T-helper 1 cell treated with Interleukin-12 subunit alpha and Interleukin-12 subunit beta and Interleukin-4 antibody, amounts not matched to agents 30 μg/mL and 1 μg/mL, for 36 hours (primary cell): ENCODE results near the gene SYNJ1.
"Not testable (repeated sequence)": the region's sequence is repeated elsewhere in the genome, so short reads cannot be mapped to it uniquely, and the experiment has no call there.

ENCODE experiments used
- H3K27ac Mint-ChIP-seq: one replicate; pipeline ENCODE4 v1.8.0; 2021; ENCODE audit warnings: mild to moderate bottlenecking, mixed read lengths
- H3K27me3 Mint-ChIP-seq: one replicate; pipeline ENCODE4 v1.8.0; 2021; ENCODE audit warnings: low read depth, mixed read lengths
- H3K36me3 Mint-ChIP-seq: one replicate; pipeline ENCODE4 v1.8.0; 2021; ENCODE audit warnings: low read depth, mixed read lengths
- H3K4me1 Mint-ChIP-seq: one replicate; pipeline ENCODE4 v1.8.0; 2021; ENCODE audit warnings: low read depth, mixed read lengths
- H3K4me3 Mint-ChIP-seq: one replicate; pipeline ENCODE4 v1.8.0; 2021; ENCODE audit warnings: mild to moderate bottlenecking, moderate library complexity, mixed read lengths
- H3K9me3 Mint-ChIP-seq: one replicate; pipeline ENCODE4 v1.8.0; 2021; ENCODE audit warnings: mixed read lengths

Gene SYNJ1

DNA sequence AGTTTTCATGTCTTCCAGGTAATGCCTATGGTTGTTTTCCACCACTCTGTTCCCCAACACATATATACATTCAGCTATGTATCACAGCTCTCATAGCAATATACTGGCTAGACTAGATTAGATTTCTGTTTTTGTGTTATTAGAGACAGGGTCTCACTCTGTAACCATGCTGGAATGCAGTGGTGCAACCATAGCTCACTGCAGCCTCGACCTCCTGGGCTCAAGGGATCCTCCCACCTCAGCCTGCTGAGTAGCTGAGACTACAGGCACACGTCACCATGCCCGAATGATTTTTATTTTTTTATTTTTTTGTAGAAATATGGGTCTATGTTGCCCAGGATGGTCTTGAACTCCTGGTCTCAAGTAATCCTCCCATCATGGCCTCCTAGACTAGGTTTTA is 37.7 kb downstream of the SYNJ1 start:
- H3K4me3 Mint-ChIP-seq = no peak overlapping the region
- no peak overlapping the region for H3K27ac Mint-ChIP-seq
- no peaks in the 10 kb centered on the region for H3K9me3 Mint-ChIP-seq
- no peaks in the 10 kb centered on the region for H3K27me3 Mint-ChIP-seq
- H3K4me1 Mint-ChIP-seq = no peaks in the 10 kb centered on the region
- peaks cover 16% of the 10 kb centered on the region for H3K36me3 Mint-ChIP-seq

DNA sequence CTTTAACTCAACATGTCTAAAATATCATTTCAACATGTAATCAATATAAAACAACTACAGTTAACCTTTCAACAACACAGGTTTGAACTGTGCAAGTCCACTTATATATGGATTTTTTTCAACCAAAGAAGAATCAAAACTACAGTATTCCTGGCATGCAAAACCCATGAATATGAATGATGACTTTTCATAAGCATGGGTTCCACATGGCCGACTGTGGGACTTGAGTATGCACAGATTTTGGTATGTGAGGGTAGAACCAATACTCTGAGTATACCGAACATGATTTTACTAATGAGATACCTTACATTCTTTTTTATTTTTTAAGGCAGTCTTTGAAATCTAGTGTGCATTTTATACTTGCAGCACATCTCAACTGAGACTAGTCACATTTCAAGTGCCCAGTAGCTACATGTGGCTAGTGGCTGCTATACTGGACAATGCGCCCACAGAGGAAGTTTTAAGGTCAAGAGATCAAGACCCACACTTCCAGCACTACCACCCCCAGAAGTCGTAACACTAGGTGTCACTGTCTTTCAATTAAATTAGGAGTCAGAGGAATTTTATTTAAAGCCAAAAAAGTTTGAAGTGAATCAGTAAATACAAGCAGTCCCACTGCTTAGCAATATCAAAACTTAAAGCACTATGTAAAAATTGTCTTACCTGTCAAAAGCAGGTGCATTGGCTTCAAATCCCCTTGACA is 40.0 kb downstream of the SYNJ1 start:
- H3K27ac Mint-ChIP-seq = no peak overlapping the region
- H3K4me3 Mint-ChIP-seq = no peak overlapping the region
- no peaks in the 10 kb centered on the region for H3K9me3 Mint-ChIP-seq
- peaks cover 19% of the 10 kb centered on the region for H3K36me3 Mint-ChIP-seq
- H3K4me1 Mint-ChIP-seq = peaks cover 2% of the 10 kb centered on the region
- H3K27me3 Mint-ChIP-seq = no peaks in the 10 kb centered on the region

DNA sequence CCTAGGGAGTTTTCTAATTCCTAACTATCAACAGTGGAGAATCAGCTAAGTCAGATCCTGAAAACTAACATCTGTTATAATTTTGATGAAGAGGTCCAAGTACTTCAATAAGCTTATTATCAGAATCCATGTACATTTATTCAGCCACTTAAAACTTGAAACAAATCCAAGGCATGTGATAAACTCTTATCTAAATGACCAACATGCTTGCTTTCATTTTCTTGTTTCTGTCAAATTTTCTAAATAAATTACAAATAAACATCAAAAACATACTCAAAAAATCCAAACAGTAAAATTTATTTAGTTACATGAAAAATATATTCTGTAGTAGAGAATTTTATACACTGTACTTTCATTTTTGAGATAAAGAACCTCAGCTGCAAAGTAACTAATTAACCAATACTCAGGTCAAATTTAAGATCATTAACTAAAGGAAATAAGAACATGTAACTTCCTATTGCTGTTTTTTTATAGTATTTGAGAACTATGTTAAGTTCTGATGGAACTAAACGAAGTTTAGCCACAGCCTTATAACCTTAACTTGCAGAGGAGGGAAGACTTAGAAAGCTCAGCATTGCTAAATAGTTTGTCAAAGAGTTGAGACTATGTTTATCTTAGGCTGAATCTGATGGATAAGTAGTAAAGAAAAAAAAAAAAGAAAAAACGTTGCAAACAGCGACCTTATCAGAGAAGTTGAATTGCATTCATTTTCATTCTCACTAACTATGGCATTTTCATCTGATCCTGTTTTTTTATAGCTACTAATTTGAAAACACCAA is 44.9 kb downstream of the SYNJ1 start:
- H3K4me1 Mint-ChIP-seq = peaks cover 2% of the 10 kb centered on the region
- H3K27ac Mint-ChIP-seq = no peak overlapping the region
- no peak overlapping the region for H3K4me3 Mint-ChIP-seq
- peaks cover 15% of the 10 kb centered on the region for H3K36me3 Mint-ChIP-seq
- no peaks in the 10 kb centered on the region for H3K9me3 Mint-ChIP-seq
- H3K27me3 Mint-ChIP-seq = no peaks in the 10 kb centered on the region

DNA sequence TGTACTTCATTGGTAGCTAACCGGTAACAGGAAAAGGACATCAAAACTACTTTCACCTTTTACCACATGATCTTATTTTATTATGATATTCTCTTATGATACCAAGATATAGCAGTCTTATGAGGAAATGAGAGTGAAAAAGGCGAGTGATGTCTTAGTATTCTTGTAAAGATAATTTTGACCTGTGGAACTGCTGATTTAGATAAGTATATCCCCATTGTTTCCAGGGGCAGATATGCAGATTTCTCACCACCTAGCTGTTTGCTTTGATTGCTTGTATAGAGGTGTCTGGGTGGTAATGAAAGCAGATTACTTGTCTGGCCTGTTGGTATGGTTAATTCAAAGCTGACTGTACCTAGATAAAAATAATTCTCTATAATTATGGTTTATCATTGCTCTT is 53.1 kb downstream of the SYNJ1 start:
- no peaks in the 10 kb centered on the region for H3K9me3 Mint-ChIP-seq
- no peak overlapping the region for H3K4me3 Mint-ChIP-seq
- H3K36me3 Mint-ChIP-seq = peaks cover 10% of the 10 kb centered on the region
- H3K27ac Mint-ChIP-seq = no peak overlapping the region
- no peaks in the 10 kb centered on the region for H3K27me3 Mint-ChIP-seq
- H3K4me1 Mint-ChIP-seq = no peaks in the 10 kb centered on the region

DNA sequence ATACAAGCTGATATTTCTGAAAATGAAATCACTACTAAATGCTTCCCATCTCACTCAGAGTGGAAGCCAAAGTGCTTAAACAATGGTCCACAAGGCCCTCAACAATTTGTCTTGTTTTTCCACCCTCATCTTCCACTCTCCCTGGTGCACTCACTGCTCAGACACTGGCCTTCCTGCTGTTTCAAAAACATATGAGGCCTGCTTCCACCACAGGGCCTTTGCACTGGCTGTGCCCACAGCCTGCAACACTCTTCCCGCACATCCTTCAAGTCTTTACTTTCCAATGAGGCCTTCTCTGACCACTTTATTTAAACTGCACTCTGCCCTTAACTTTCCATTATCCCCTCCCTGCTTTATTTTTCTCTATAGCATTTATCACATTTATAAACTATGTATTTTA is 53.8 kb downstream of the SYNJ1 start:
- H3K27ac Mint-ChIP-seq = no peak overlapping the region
- peaks cover 10% of the 10 kb centered on the region for H3K36me3 Mint-ChIP-seq
- no peaks in the 10 kb centered on the region for H3K9me3 Mint-ChIP-seq
- no peak overlapping the region for H3K4me3 Mint-ChIP-seq
- H3K27me3 Mint-ChIP-seq = no peaks in the 10 kb centered on the region
- H3K4me1 Mint-ChIP-seq = no peaks in the 10 kb centered on the region

DNA sequence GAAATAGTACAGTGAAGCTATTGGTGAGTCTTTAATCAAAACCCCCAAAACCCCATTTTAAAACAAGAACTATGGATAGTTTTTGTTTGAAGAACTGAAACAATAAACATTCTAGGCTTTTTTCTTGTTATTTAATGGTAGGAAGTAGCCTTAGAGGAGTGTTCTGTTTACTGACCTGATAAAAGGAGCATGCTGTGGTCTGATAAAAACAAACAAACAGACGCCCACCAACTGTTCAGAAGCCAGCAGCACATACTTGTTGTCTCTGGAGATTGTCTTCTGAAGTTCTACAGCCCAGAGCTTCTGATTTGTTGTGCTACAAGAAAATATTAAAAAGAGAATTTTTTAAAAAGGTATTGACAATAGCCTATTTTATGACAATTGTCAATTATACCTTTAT is 61.6 kb downstream of the SYNJ1 start:
- Mint-ChIP-seq H3K27me3 (no peaks in the 10 kb centered on the region), H3K36me3 (peaks cover 43% of the 10 kb centered on the region), H3K27ac (no peak overlapping the region), H3K4me1 (no peaks in the 10 kb centered on the region), H3K9me3 (peaks cover 25% of the 10 kb centered on the region), H3K4me3 (no peak overlapping the region)

DNA sequence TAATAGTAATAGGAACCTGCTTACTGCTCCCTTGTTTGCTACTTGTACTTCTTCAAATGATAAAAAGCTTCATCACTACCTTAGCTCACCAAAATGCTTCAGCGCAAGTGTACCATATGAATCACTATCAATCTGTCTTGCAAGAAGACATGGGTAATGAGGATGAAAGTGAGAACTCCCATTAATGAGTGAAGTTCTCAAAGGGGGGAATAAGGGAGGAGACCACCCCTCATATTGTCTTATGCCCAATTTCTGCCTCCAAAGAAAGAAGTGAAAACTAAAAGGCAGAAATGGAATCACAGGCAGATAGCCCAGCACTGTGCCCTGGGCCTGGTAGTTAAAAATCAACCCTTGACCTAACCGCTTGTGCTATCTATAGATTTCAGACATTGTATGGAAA is 63.7 kb downstream of the SYNJ1 start:
- peaks cover 25% of the 10 kb centered on the region for H3K9me3 Mint-ChIP-seq
- H3K27ac Mint-ChIP-seq, H3K27me3 Mint-ChIP-seq, H3K4me3 Mint-ChIP-seq, H3K4me1 Mint-ChIP-seq: not testable (repeated sequence)
- peaks cover 51% of the 10 kb centered on the region for H3K36me3 Mint-ChIP-seq

DNA sequence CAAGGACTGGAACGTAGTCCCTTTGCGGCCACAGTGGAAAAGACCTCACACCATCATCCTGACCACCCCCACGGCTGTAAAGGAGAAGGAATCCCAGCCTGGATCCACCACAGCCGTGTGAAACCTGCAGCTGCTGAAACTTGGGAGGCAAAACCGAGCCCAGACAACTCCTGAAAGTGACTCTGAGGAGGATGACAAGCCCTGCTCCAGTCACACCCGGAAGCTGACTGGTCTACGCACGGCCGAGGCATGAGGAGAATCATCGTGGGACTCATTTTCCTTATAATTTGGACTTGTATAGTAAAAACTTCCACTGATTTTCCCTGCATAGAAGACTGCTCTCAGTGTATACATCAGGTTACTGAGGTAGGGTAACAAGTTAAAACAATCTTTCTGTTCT is 65.8 kb downstream of the SYNJ1 start:
- not testable (repeated sequence) for H3K27me3 Mint-ChIP-seq, H3K27ac Mint-ChIP-seq, H3K4me3 Mint-ChIP-seq, H3K4me1 Mint-ChIP-seq
- Mint-ChIP-seq H3K9me3 (peaks cover 25% of the 10 kb centered on the region), H3K36me3 (peaks cover 59% of the 10 kb centered on the region)

DNA sequence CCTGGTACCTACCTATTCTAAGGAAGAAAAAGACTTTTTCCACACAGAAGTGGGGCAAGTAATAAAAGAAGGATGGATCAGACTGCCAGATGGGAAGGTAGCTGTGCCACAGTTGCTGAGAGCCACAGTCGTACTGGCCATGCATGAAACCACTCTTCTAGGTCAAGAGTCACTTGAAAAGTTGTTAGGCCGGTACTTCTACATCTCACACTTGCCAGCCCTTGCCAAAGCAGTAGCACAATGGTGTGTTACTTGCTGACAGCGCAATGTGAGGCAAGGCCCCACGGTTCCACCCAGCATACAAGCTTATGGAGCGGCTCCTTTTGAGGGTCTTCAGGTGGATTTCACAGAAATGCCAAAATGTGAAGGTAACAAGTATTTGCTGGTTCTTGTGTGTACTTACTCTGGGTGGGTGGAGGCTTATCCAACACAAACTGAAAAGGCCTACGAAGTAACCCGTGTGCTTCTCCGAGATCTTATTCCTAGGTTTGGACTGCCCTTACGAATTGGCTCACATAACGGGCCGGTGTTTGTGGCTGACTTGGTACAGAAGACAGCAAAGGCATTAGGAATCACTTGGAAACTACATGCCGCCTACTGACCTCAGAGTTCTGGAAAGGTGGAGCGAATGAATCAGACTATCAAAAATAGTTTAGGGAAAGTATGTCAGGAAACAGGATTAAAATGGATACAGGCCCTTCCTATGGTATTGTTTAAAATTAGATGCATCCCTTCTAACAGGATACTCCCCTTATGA is 66.6 kb downstream of the SYNJ1 start:
- not testable (repeated sequence) for H3K27ac Mint-ChIP-seq, H3K4me1 Mint-ChIP-seq, H3K4me3 Mint-ChIP-seq, H3K27me3 Mint-ChIP-seq
- H3K9me3 Mint-ChIP-seq = peaks cover 25% of the 10 kb centered on the region
- H3K36me3 Mint-ChIP-seq = peaks cover 61% of the 10 kb centered on the region

DNA sequence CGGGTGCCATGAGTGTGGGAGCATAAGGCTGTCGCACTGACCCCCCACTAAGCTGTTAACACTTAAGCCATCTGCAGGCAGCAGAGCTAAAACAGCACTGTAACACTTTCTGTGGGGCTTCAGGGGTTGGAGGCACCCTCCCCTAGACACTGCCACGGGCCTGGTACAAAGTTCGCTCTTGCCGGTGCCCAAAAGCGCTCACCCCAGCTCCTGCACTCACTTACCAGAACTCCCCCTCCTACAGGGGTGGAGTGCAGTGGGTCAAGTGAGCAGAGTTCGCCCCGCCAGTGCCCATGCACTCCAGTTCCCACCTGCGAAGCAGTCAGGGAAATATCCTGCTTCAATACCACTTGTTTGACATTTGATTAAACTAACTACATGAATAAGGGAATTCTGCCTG is 69.3 kb downstream of the SYNJ1 start:
- Mint-ChIP-seq H3K9me3 (peaks cover 3% of the 10 kb centered on the region), H3K27me3 (no peaks in the 10 kb centered on the region), H3K4me1 (no peaks in the 10 kb centered on the region), H3K4me3 (no peak overlapping the region), H3K36me3 (peaks cover 41% of the 10 kb centered on the region), H3K27ac (no peak overlapping the region)

DNA sequence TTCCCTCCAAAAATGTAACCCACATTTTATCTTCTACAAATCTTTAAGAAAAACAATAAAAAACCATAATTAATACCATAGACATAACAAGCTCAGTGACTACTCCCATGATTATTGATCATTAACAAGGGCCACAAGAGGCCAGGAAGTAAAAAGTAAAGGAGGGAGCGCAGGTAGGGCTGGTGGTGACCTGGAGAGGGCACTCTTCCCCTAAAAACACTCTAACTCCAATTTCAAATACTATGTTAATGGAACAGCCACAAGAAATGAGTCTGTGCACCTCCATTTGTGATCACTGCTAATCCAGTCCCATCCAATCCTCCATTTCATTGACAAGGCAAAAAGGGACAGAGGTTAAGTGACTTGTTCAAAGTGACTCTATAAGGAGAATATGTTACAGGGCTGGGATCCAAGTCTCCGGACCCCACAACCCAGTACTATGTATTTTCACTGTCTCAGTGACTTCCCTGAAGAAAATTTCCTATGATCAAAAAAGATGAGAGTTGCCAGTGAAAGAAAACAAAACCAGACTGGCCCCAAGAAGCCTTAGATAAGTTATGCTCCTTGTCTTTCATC is 74.4 kb downstream of the SYNJ1 start:
- Mint-ChIP-seq H3K4me1 (no peaks in the 10 kb centered on the region), H3K27ac (no peak overlapping the region), H3K4me3 (no peak overlapping the region), H3K36me3 (peaks cover 24% of the 10 kb centered on the region), H3K9me3 (no peaks in the 10 kb centered on the region), H3K27me3 (no peaks in the 10 kb centered on the region)

DNA sequence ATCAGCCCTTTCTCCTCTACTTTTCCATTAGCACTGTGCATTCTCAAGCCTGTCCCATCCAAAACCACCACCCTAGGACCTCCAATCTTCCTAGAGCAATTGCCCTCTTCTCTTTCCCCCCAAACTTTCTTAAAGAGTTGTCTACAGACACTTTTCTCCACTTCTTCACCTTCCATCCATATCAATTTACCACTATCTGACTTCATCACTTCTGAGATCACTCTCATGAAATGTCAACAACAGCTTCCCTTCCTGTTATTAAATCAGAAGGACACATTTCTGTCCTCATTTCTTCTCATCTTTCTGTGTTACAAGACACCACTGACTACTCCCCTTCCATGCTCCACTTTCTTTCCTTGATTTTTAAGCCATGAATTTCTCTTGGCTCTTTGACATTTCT is 79.6 kb downstream of the SYNJ1 start:
- Mint-ChIP-seq H3K27ac (no peak overlapping the region), H3K27me3 (no peaks in the 10 kb centered on the region), H3K4me3 (no peak overlapping the region), H3K9me3 (no peaks in the 10 kb centered on the region), H3K36me3 (peaks cover 14% of the 10 kb centered on the region), H3K4me1 (no peaks in the 10 kb centered on the region)

DNA sequence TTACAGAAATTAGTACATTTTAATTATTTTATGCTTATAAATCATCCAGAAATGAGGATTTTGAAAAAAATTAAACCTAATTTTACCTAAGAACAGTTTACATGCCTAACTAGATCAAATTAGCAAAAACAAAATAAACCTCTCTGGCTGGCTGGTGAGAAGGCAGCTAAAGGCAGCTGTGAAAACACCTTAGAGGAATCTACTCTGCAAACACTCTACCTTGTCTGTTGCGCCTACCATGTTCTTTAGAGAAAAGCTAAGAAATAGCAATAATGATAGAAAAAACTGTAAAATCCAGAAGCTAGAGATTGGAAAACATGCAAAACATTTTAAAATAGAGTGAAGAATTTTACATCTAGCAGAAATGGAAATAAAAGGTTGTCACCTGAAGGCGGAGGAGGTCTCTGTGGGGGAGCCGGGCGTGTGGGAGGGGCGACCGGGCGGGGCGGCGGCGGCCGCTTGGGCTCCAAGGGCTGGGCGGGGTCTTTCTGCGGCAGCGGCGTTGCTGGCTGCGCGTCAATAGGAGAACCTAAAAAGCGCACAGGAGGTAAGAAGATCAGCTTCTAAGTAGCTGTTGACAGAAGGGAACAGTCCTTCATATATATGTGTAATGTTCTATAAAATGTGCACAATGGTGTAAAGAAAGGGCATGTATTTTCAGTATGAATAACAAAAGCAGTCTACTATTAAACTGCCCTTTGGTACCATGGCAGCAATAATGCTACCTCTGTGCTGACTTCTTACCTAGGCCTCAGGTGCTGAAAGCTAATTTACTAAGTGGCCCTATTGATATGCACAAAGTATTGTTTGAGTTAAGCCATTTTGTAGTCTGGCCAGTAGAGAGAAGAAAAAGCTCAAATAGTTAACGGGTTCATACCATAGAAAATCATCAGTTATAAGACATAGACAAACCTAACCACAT is 82.3 kb downstream of the SYNJ1 start:
- no peak overlapping the region for H3K4me3 Mint-ChIP-seq
- peaks cover 16% of the 10 kb centered on the region for H3K36me3 Mint-ChIP-seq
- H3K27me3 Mint-ChIP-seq = no peaks in the 10 kb centered on the region
- no peak overlapping the region for H3K27ac Mint-ChIP-seq
- no peaks in the 10 kb centered on the region for H3K4me1 Mint-ChIP-seq
- H3K9me3 Mint-ChIP-seq = no peaks in the 10 kb centered on the region
